Inflammatory macrophage treated with lipopolysaccharide for 4 hours (primary cell): ENCODE measurements around the gene GPD2.
A peak's percentile ranks its signal among the peaks of the same experiment; 100 is the strongest.

ENCODE experiments used
- DNase-seq: peaks from one replicate; pipeline ENCODE4 v3.0.0-alpha.2; 2020

The GPD2 gene

GRCh38 chr2:156435718-156436496 lies at the start of gene GPD2:
Gene GPD2, plus strand, starts transcription at chr2:156436379. Its CDS starts 39,727 bp downstream, at chr2:156476106.
- peak; percentile 96 for DNase-seq

- DNase-seq: no peak
Observed at GRCh38 chr2:156394033-156394741, 42.0 kb upstream of the GPD2 start.

- peak; percentile 81 for DNase-seq
Observed at GRCh38 chr2:156396126-156396525, 40.1 kb upstream of the GPD2 start.

GRCh38 chr2:156397229-156397628 lies 39.0 kb upstream of the GPD2 start:
- DNase-seq: no peak

GRCh38 chr2:156398176-156398575 lies 38.0 kb upstream of the GPD2 start:
- no peak for DNase-seq

GRCh38 chr2:156399224-156399949 lies 36.8 kb upstream of the GPD2 start:
- peak; percentile 67 for DNase-seq

GRCh38 chr2:156399950-156400705 lies 36.1 kb upstream of the GPD2 start:
- peak; percentile 57 for DNase-seq

GRCh38 chr2:156400706-156401678 lies 35.2 kb upstream of the GPD2 start:
- DNase-seq: peak; percentile 79

GRCh38 chr2:156401861-156402260 lies 34.3 kb upstream of the GPD2 start:
- no peak for DNase-seq

- DNase-seq: peak; percentile 99
Observed at GRCh38 chr2:156405586-156405985, 30.6 kb upstream of the GPD2 start.

- DNase-seq: no peak
Observed at GRCh38 chr2:156411835-156412234, 24.3 kb upstream of the GPD2 start.

GRCh38 chr2:156421851-156422250 lies 14.3 kb upstream of the GPD2 start:
- no peak for DNase-seq

- DNase-seq: no peak
Observed at GRCh38 chr2:156423674-156424282, 12.4 kb upstream of the GPD2 start.

- no peak for DNase-seq
Observed at GRCh38 chr2:156427074-156427473, 9.1 kb upstream of the GPD2 start.

GRCh38 chr2:156429211-156429610 lies 7.0 kb upstream of the GPD2 start:
- DNase-seq: no peak

GRCh38 chr2:156430236-156430979 lies 5.8 kb upstream of the GPD2 start:
- peak; percentile 75 for DNase-seq

GRCh38 chr2:156430980-156431358 lies 5.2 kb upstream of the GPD2 start:
- peak; percentile 95 for DNase-seq

GRCh38 chr2:156434461-156435291 lies 1.5 kb upstream of the GPD2 start:
- no peak for DNase-seq

GRCh38 chr2:156435396-156435717 lies 822 bp upstream of the GPD2 start:
- DNase-seq: no peak
